H1 (cell line): ENCODE data around the gene ATP1B3. TPM values are rescaled to one million over a fixed set of nuclear protein-coding genes. Genes with fewer than 3 reads are reported as not detected.

Experiments used
- CTCF ChIA-PET: fragments of 300-600 bp; sonication (Branson Sonifier 250); formaldehyde crosslinking; loops from one replicate; lab custom pipeline; 2021; ENCODE audit not compliant: partially characterized antibody; lab: Charles Lee
- POLR2A ChIA-PET: fragments of 300-600 bp; sonication (Branson Sonifier 250); formaldehyde crosslinking; loops from one replicate; lab custom pipeline; 2021; ENCODE audit warnings: inconsistent platforms; ENCODE audit not compliant: partially characterized antibody; lab: Charles Lee
- DNase-seq, 2 experiments: peaks; one replicate each; pipeline versions ENCODE4 v3.0.0 to v3.0.0-alpha.2; 2010 to 2022; ENCODE audit warnings: low spot score in 2 of 2, low read depth in 1 of 2, mixed read lengths in 1 of 2
- FAIRE-seq: peaks from 2 replicates; lab custom pipeline; 2011; peaks lifted over from hg19 to GRCh38; lab: Jason Lieb, UNC
- H2AFZ ChIP-seq: 2 replicates; pipeline ENCODE4 v1.8.1; 2012; ENCODE audit warnings: low read length, inconsistent platforms
- H2AK5ac ChIP-seq: 2 replicates; pipeline ENCODE4 v1.6.1; 2013; ENCODE audit warnings: low read depth, low read length
- H2BK120ac ChIP-seq: replicated peaks from 2 replicates; pipeline ENCODE3; 2013; ENCODE audit warnings: low read depth, low read length, inconsistent platforms
- H2BK12ac ChIP-seq: 2 replicates; pipeline ENCODE4 v1.6.1; 2013; ENCODE audit warnings: low read depth, low read length
- H2BK15ac ChIP-seq: 2 replicates; pipeline ENCODE4 v1.6.1; 2013; ENCODE audit warnings: low read length
- H2BK20ac ChIP-seq: 2 replicates; pipeline ENCODE4 v1.6.1; 2013; ENCODE audit warnings: low read length
- H2BK5ac ChIP-seq: 2 replicates; pipeline ENCODE4 v1.6.1; 2013; ENCODE audit warnings: low read depth, low read length
- H3K14ac ChIP-seq: 2 replicates; pipeline ENCODE4 v1.6.1; 2013; ENCODE audit warnings: inconsistent platforms; ENCODE audit not compliant: insufficient read length
- H3K18ac ChIP-seq: 2 replicates; pipeline ENCODE4 v1.6.1; 2013; ENCODE audit warnings: low read length; ENCODE audit errors: extremely low read depth
- H3K23ac ChIP-seq: 2 replicates; pipeline ENCODE4 v1.6.1; 2013; ENCODE audit warnings: inconsistent platforms; ENCODE audit not compliant: insufficient read length
- H3K23me2 ChIP-seq: 2 replicates; pipeline ENCODE4 v1.6.1; 2013; ENCODE audit warnings: low read depth, low read length
- H3K27ac ChIP-seq: 2 replicates; pipeline ENCODE4 v1.6.1; 2011; ENCODE audit warnings: low read depth, low read length, inconsistent platforms
- H3K27me3 ChIP-seq, 4 experiments: replicated peaks in 1 of 4; 1 replicate in 1 of 4; 2 replicates in 3 of 4; pipeline versions ENCODE4 v1.6.1 to v1.8.1; 2011 to 2013; ENCODE audit warnings: low read length in 3 of 4, mild to moderate bottlenecking in 3 of 4, inconsistent platforms in 2 of 4, mixed read lengths in 2 of 4, moderate library complexity in 1 of 4; ENCODE audit not compliant: control insufficient read depth in 3 of 4, insufficient read depth in 3 of 4; ENCODE audit errors: extremely low read depth in 1 of 4
- H3K36me3 ChIP-seq, 4 experiments: 2 replicates each; pipeline versions ENCODE4 v1.6.1 to v1.8.1; 2011 to 2013; ENCODE audit warnings: mild to moderate bottlenecking in 4 of 4, low read length in 3 of 4, moderate library complexity in 2 of 4, control low read depth in 1 of 4, inconsistent platforms in 1 of 4; ENCODE audit not compliant: insufficient read depth in 4 of 4, control insufficient read depth in 2 of 4
- H3K4ac ChIP-seq: replicated peaks from 2 replicates; pipeline ENCODE3; 2013; ENCODE audit warnings: low read length, low read depth, mixed read lengths, inconsistent platforms; ENCODE audit not compliant: insufficient read length
- H3K4me1 ChIP-seq, 4 experiments: replicated peaks in 1 of 4; 1 replicate in 1 of 4; 2 replicates in 3 of 4; pipeline versions ENCODE4 v1.6.1 to v1.8.1; 2011 to 2013; ENCODE audit warnings: low read length in 3 of 4, inconsistent platforms in 2 of 4, mixed read lengths in 1 of 4; ENCODE audit not compliant: insufficient read depth in 4 of 4, control insufficient read depth in 3 of 4
- H3K4me2 ChIP-seq, 2 experiments: 2 replicates each; pipeline versions ENCODE4 v1.6.1 to v1.8.1; 2011 to 2013; ENCODE audit warnings: low read depth in 2 of 2, low read length in 2 of 2, control low read depth in 1 of 2, inconsistent platforms in 1 of 2, mild to moderate bottlenecking in 1 of 2; ENCODE audit not compliant: insufficient read depth in 1 of 2
- H3K4me3 ChIP-seq, 4 experiments: fragments of 200-600, 300-600 bp in 1 of 4; sonication (generic), shearing (Covaris generic), sonication (Bioruptor Twin) in 1 of 4; 2 replicates each; pipeline versions ENCODE4 v1.5.1 to v1.8.1; 2011 to 2016; ENCODE audit warnings: low read length in 4 of 4, low read depth in 3 of 4, control low read depth in 2 of 4, inconsistent platforms in 2 of 4, mild to moderate bottlenecking in 2 of 4, mixed read lengths in 1 of 4, moderate library complexity in 1 of 4; ENCODE audit not compliant: insufficient read depth in 2 of 4; ENCODE audit errors: extremely low read depth in 1 of 4
- H3K56ac ChIP-seq: replicated peaks from 2 replicates; pipeline ENCODE3; 2013; ENCODE audit warnings: low read depth, mild to moderate bottlenecking, mixed read lengths, low read length, inconsistent platforms; ENCODE audit not compliant: insufficient read length
- H3K79me1 ChIP-seq: 2 replicates; pipeline ENCODE4 v1.6.1; 2013; ENCODE audit warnings: low read depth, low read length, control low read depth
- H3K79me2 ChIP-seq, 2 experiments: 2 replicates each; pipeline versions ENCODE4 v1.6.1 to v1.8.1; 2012 to 2013; ENCODE audit warnings: low read length in 2 of 2, mild to moderate bottlenecking in 2 of 2, inconsistent platforms in 1 of 2; ENCODE audit not compliant: insufficient read depth in 2 of 2, control insufficient read depth in 1 of 2
- H3K9ac ChIP-seq, 4 experiments: replicated peaks in 1 of 4; 1 replicate in 1 of 4; 2 replicates in 3 of 4; pipeline versions ENCODE4 v1.6.1 to v1.8.1; 2011 to 2013; ENCODE audit warnings: low read depth in 3 of 4, low read length in 3 of 4, control low read depth in 2 of 4, mild to moderate bottlenecking in 2 of 4, moderate library complexity in 2 of 4, inconsistent platforms in 1 of 4; ENCODE audit errors: extremely low read depth in 1 of 4
- H3K9me3 ChIP-seq, 2 experiments: 2 replicates each; pipeline versions ENCODE4 v1.6.1 to v1.8.1; 2012 to 2013; ENCODE audit warnings: mild to moderate bottlenecking in 2 of 2, moderate library complexity in 2 of 2, control low read depth in 1 of 2, inconsistent platforms in 1 of 2, low read depth in 1 of 2, low read length in 1 of 2, mixed read lengths in 1 of 2; ENCODE audit not compliant: insufficient read depth in 2 of 2
- H4K20me1 ChIP-seq, 2 experiments: replicated peaks in 1 of 2; 2 replicates each; pipeline versions ENCODE3 to v1.8.1; 2011 to 2013; ENCODE audit warnings: inconsistent platforms in 2 of 2, low read length in 2 of 2, mild to moderate bottlenecking in 1 of 2; ENCODE audit not compliant: insufficient read depth in 2 of 2, control insufficient read depth in 1 of 2
- H4K5ac ChIP-seq: 2 replicates; pipeline ENCODE4 v1.6.1; 2013; ENCODE audit warnings: low read length, low read depth, mixed read lengths, inconsistent platforms; ENCODE audit not compliant: insufficient read length
- H4K8ac ChIP-seq: 2 replicates; pipeline ENCODE4 v1.8.0; 2013; ENCODE audit warnings: mild to moderate bottlenecking, moderate library complexity, low read length, inconsistent platforms; ENCODE audit not compliant: insufficient read depth; ENCODE audit errors: extremely low read depth
- H4K91ac ChIP-seq: replicated peaks from 2 replicates; pipeline ENCODE3; 2013; ENCODE audit warnings: low read length, mixed read lengths, inconsistent platforms; ENCODE audit not compliant: insufficient read length
- CBX5 ChIP-seq: fragments of 300-800, 300-1000 bp; sonication (generic); IDR thresholded peaks from 2 replicates; pipeline ENCODE4 v1.7.1; 2016; ENCODE audit warnings: antibody characterized with exemption, low read length, low read depth
- CBX8 ChIP-seq: fragments of 300-800, 300-1000 bp; sonication (generic); IDR thresholded peaks from 2 replicates; pipeline ENCODE4 v1.7.1; 2016; ENCODE audit warnings: low read depth, low read length, borderline replicate concordance
- CHD1 ChIP-seq: IDR thresholded peaks from 2 replicates; pipeline ENCODE4 v1.6.1; 2012; ENCODE audit warnings: low read depth, low read length, improper control_type of control experiment
- EGR1 ChIP-seq: IDR thresholded peaks from 2 replicates; pipeline ENCODE4 v1.6.1; 2011; ENCODE audit warnings: low read depth, low read length, borderline replicate concordance
- EZH2 ChIP-seq: fragments of 200-600 bp; sonication (generic); IDR thresholded peaks from 2 replicates; pipeline ENCODE4 v1.7.1; 2012; ENCODE audit warnings: low read depth, mild to moderate bottlenecking, moderate library complexity, low read length, inconsistent platforms; ENCODE audit not compliant: severe bottlenecking
- RNF2 ChIP-seq: fragments of 200-900, 300-1000 bp; sonication (generic); IDR thresholded peaks from 2 replicates; pipeline ENCODE4 v1.7.1; 2016; ENCODE audit warnings: borderline replicate concordance, low read depth, mild to moderate bottlenecking, antibody characterized with exemption, low read length; ENCODE audit not compliant: poor library complexity, severe bottlenecking; ENCODE audit errors: missing control alignments
- TBP ChIP-seq: IDR thresholded peaks from 2 replicates; pipeline ENCODE4 v1.6.1; 2011; ENCODE audit warnings: low read depth, low read length, improper control_type of control experiment
- TEAD4 ChIP-seq: IDR thresholded peaks from 2 replicates; pipeline ENCODE4 v1.6.1; 2012; ENCODE audit warnings: low read depth, low read length, inconsistent platforms, mixed read lengths
- USF2 ChIP-seq: IDR thresholded peaks from 2 replicates; pipeline ENCODE4 v1.6.1; 2011; ENCODE audit warnings: low read length, improper control_type of control experiment
- YY1 ChIP-seq: IDR thresholded peaks from 2 replicates; pipeline ENCODE4 v1.6.1; 2011; ENCODE audit warnings: low read depth, mild to moderate bottlenecking, low read length
- WGBS, 2 experiments: shearing (Covaris generic) in 1 of 2; methylation state at CpG; one replicate each; pipeline versions ENCODE4 v1.1.6 to v1.1.7; 2013 to 2015; ENCODE audit warnings: low lambda C conversion rate in 2 of 2, mixed read lengths in 2 of 2, inconsistent platforms in 1 of 2, low coverage in 1 of 2, missing lambda C conversion rate in 1 of 2; ENCODE audit not compliant: insufficient replicate concordance in 2 of 2, insufficient coverage in 1 of 2, insufficient read length in 1 of 2; ENCODE audit errors: extremely low coverage in 1 of 2, missing lambda C conversion rate in 1 of 2; 5-methylcytosine and 5-hydroxymethylcytosine counted together
- polyA plus RNA-seq, 7 experiments: library from polyadenylated mRNA; depleted of rRNA in 3 of 7; stranded (reverse) in 5 of 7; unstranded in 2 of 7; fragments of >200 nt in 5 of 7; fragments of 200-250 nt in 2 of 7; gene quantifications; 1 replicate in 5 of 7; 2 replicates in 1 of 7; 4 replicates in 1 of 7; pipeline versions ENCODE4 v1.2.1 to v1.2.3, GENCODE V29; 2011 to 2013; ENCODE audit warnings: missing spikeins in 2 of 7, mixed read lengths in 2 of 7
- total RNA-seq: library from RNA; stranded (reverse); fragmentation: NEBNext Ultra II Directional; extraction: Animal tissue kit (Norgen Biotek cat#: 25700); gene quantifications from 2 replicates; pipeline ENCODE4 v1.2.1, GENCODE V29; 2021

Gene ATP1B3
- total and polyA plus RNA-seq, 2 of the 8 experiments (the other 6 are each of a cell fraction or from before 2014, with no cell fraction given), result 233 to 342 TPM

GRCh38 chr3:141844108-141844507 is 32.3 kb upstream of the ATP1B3 start:
- no peak overlapping the region for H3K14ac ChIP-seq
- H4K8ac ChIP-seq, result no peak overlapping the region
- no peak overlapping the region for H3K4ac ChIP-seq
- H2BK15ac ChIP-seq, result no peak overlapping the region
- H2AK5ac ChIP-seq, result no peak overlapping the region
- no peaks in the 10 kb centered on the region for H3K79me1 ChIP-seq
- no peak overlapping the region for H4K5ac ChIP-seq
- H2BK12ac ChIP-seq, result no peak overlapping the region
- H3K56ac ChIP-seq, result no peak overlapping the region
- H3K9me3 ChIP-seq, result no peaks in the 10 kb centered on the region
- H3K27ac ChIP-seq, result no peak overlapping the region
- no peak for FAIRE-seq
- no peak overlapping the region for H2AFZ ChIP-seq
- peaks cover 0 to 4% (median 0%) of the 10 kb centered on the region in 4 experiments; a peak in 1 of 7 replicates for H3K4me1 ChIP-seq
- ChIA-PET POLR2A (interaction anchor here (1.0 kb wide), 1 partner anchor 17 kb away, joined by 3 read pairs; no protein-coding TSS in a partner anchor), CTCF (interaction anchor here (0.6 to 2.5 kb wide), 12 partner anchors 11 to 773 kb away, joined by 3 to 13 read pairs (median 4); no protein-coding TSS in a partner anchor)
- no peak overlapping the region for H2BK120ac ChIP-seq
- 100% methylated on average over 1 of the region's 1 CpG; no CpG with 5 or more reads in 1 of the 2 experiments for WGBS, 2 experiments
- no peak overlapping the region for H3K23ac ChIP-seq
- no peak overlapping the region for H3K18ac ChIP-seq
- H2BK5ac ChIP-seq, result no peak overlapping the region
- no peaks in the 10 kb centered on the region for H3K36me3 ChIP-seq
- no peak overlapping the region for H3K9ac ChIP-seq
- H2BK20ac ChIP-seq, result no peak overlapping the region
- no peak for DNase-seq
- no peaks in the 10 kb centered on the region for H4K20me1 ChIP-seq
- H3K4me3 ChIP-seq, result no peak overlapping the region
- H3K4me2 ChIP-seq, result no peak overlapping the region
- H3K79me2 ChIP-seq, result no peaks in the 10 kb centered on the region
- no peak overlapping the region for H4K91ac ChIP-seq
- H3K27me3 ChIP-seq, result no peaks in the 10 kb centered on the region
- TF ChIP-seq CBX8 (no peak), CBX5 (no peak), EGR1 (no peak), USF2 (no peak), YY1 (no peak), TBP (no peak), RNF2 (no peak), CHD1 (no peak), TEAD4 (no peak), EZH2 (no peak)
- H3K23me2 ChIP-seq, result no peaks in the 10 kb centered on the region
